IMR-90 (cell line): ENCODE data around the gene GCGR. TPM values are rescaled to one million over a fixed set of nuclear protein-coding genes. Genes with fewer than 3 reads are reported as not detected.

Source experiments
- ATAC-seq: fragments of 200-7000 bp; cut with Tn5 transposase; 2 replicates; pipeline ENCODE4 v1.9.1; 2020; ENCODE audit warnings: low read depth, mild to moderate bottlenecking, moderate library complexity
- BruUV-seq: library from RNA; stranded (reverse); fragments of 400-500 nt; replicated peaks from 2 replicates; lab custom pipeline; 2021; lab: Mats Ljungman, UMichigan
- CTCF ChIA-PET: fragments of 300-600 bp; formaldehyde crosslinking; extraction: SDS; loops from one replicate; lab custom pipeline; 2021; ENCODE audit warnings: antibody characterized with exemption; lab: Yijun Ruan, JAX
- POLR2A ChIA-PET: fragments of 300-600 bp; sonication (Branson Sonifier 250); formaldehyde crosslinking; loops from one replicate; lab custom pipeline; 2022; ENCODE audit warnings: antibody characterized with exemption; ENCODE audit not compliant: unreplicated experiment; lab: Charles Lee
- DNase-seq: peaks from one replicate; pipeline ENCODE4 v3.0.0; 2013
- H2AFZ ChIP-seq: replicated peaks from 2 replicates; pipeline ENCODE3; 2013; ENCODE audit warnings: low read length, mild to moderate bottlenecking; ENCODE audit not compliant: poor library complexity
- H2AK5ac ChIP-seq: 2 replicates; pipeline ENCODE4 v1.6.1; 2013; ENCODE audit warnings: low read depth, low read length, inconsistent platforms
- H2AK9ac ChIP-seq: replicated peaks from 2 replicates; pipeline ENCODE3; 2013; ENCODE audit warnings: mild to moderate bottlenecking, low read depth, low read length, moderate library complexity; ENCODE audit not compliant: poor library complexity
- H2BK120ac ChIP-seq: 2 replicates; pipeline ENCODE4 v1.6.1; 2013; ENCODE audit warnings: low read depth, low read length, inconsistent platforms
- H2BK15ac ChIP-seq: 3 replicates; pipeline ENCODE4 v1.6.1; 2013; ENCODE audit warnings: low read depth, low read length, inconsistent platforms
- H2BK20ac ChIP-seq: 2 replicates; pipeline ENCODE4 v1.6.1; 2013; ENCODE audit warnings: low read depth, mild to moderate bottlenecking, inconsistent platforms, low read length, moderate library complexity
- H2BK5ac ChIP-seq: 2 replicates; pipeline ENCODE4 v1.6.1; 2013; ENCODE audit warnings: mild to moderate bottlenecking, low read depth, low read length, inconsistent platforms; ENCODE audit not compliant: poor library complexity, severe bottlenecking
- H3K14ac ChIP-seq: replicated peaks from 2 replicates; pipeline ENCODE4 v1.6.1; 2013; ENCODE audit warnings: low read depth, low read length, inconsistent platforms
- H3K18ac ChIP-seq: 2 replicates; pipeline ENCODE4 v1.6.1; 2013; ENCODE audit warnings: low read depth, low read length, control low read depth
- H3K23ac ChIP-seq: 2 replicates; pipeline ENCODE4 v1.6.1; 2013; ENCODE audit warnings: low read depth, low read length, inconsistent platforms
- H3K27ac ChIP-seq: 2 replicates; pipeline ENCODE4 v1.5.1; 2013; ENCODE audit warnings: mild to moderate bottlenecking, control low read depth, low read length; ENCODE audit not compliant: insufficient read depth
- H3K27me3 ChIP-seq: 2 replicates; pipeline ENCODE4 v1.6.1; 2013; ENCODE audit warnings: low read length; ENCODE audit not compliant: control insufficient read depth, insufficient read depth
- H3K36me3 ChIP-seq: 2 replicates; pipeline ENCODE4 v1.6.1; 2013; ENCODE audit warnings: low read length, mixed read lengths; ENCODE audit not compliant: control insufficient read depth, insufficient read depth
- H3K4ac ChIP-seq: 2 replicates; pipeline ENCODE4 v1.6.1; 2013; ENCODE audit warnings: low read depth, low read length, inconsistent platforms
- H3K4me1 ChIP-seq: 2 replicates; pipeline ENCODE4 v1.6.1; 2013; ENCODE audit warnings: low read length, mixed read lengths; ENCODE audit not compliant: control insufficient read depth, insufficient read depth
- H3K4me2 ChIP-seq: 2 replicates; pipeline ENCODE4 v1.6.1; 2013; ENCODE audit warnings: low read depth, mild to moderate bottlenecking, control low read depth, low read length, moderate library complexity
- H3K4me3 ChIP-seq: 2 replicates; pipeline ENCODE4 v1.5.1; 2013; ENCODE audit warnings: low read depth, mild to moderate bottlenecking, control low read depth, low read length, moderate library complexity; ENCODE audit not compliant: insufficient read depth
- H3K56ac ChIP-seq: 2 replicates; pipeline ENCODE4 v1.6.1; 2013; ENCODE audit warnings: low read length, inconsistent platforms; ENCODE audit not compliant: insufficient read depth; ENCODE audit errors: extremely low read depth
- H3K79me1 ChIP-seq, 2 experiments: 2 replicates each; pipeline ENCODE4 v1.6.1; 2013; ENCODE audit warnings: low read length in 2 of 2, inconsistent platforms in 1 of 2, low read depth in 1 of 2
- H3K9ac ChIP-seq: 2 replicates; pipeline ENCODE4 v1.6.1; 2013; ENCODE audit warnings: low read depth, low read length, control low read depth
- H3K9me1 ChIP-seq: 2 replicates; pipeline ENCODE4 v1.6.1; 2013; ENCODE audit warnings: low read length, inconsistent platforms; ENCODE audit not compliant: insufficient read depth
- H3K9me3 ChIP-seq: 2 replicates; pipeline ENCODE4 v1.6.1; 2013; ENCODE audit warnings: low read length; ENCODE audit not compliant: control insufficient read depth, insufficient read depth
- H4K20me1 ChIP-seq: 2 replicates; pipeline ENCODE4 v1.6.1; 2013; ENCODE audit warnings: low read length, inconsistent platforms; ENCODE audit not compliant: insufficient read depth
- H4K5ac ChIP-seq: 2 replicates; pipeline ENCODE4 v1.6.1; 2013; ENCODE audit warnings: mild to moderate bottlenecking, low read depth, low read length, control low read depth
- H4K8ac ChIP-seq, 2 experiments: 2 replicates each; pipeline ENCODE4 v1.6.1; 2013; ENCODE audit warnings: low read depth in 2 of 2, low read length in 2 of 2, control low read depth in 1 of 2, inconsistent platforms in 1 of 2
- H4K91ac ChIP-seq: 2 replicates; pipeline ENCODE4 v1.6.1; 2013; ENCODE audit warnings: low read depth, low read length, inconsistent platforms; ENCODE audit not compliant: insufficient read depth
- BHLHE40 ChIP-seq: fragments of 150-350 bp; IDR thresholded peaks from 2 replicates; pipeline ENCODE4 v1.6.1; 2016; ENCODE audit warnings: mild to moderate bottlenecking, low read depth, low read length
- CEBPB ChIP-seq: IDR thresholded peaks from 2 replicates; pipeline ENCODE4 v1.6.1; 2012; ENCODE audit warnings: low read depth, low read length, improper control_type of control experiment
- FOS ChIP-seq: fragments of 150-350 bp; IDR thresholded peaks from 2 replicates; pipeline ENCODE4 v1.6.1; 2016; ENCODE audit warnings: low read depth, low read length
- MAFK ChIP-seq: IDR thresholded peaks from 2 replicates; pipeline ENCODE4 v1.6.1; 2012; ENCODE audit warnings: low read depth, low read length, improper control_type of control experiment
- MAZ ChIP-seq: IDR thresholded peaks from 2 replicates; pipeline ENCODE4 v1.6.1; 2012; ENCODE audit warnings: low read depth, mild to moderate bottlenecking, low read length, improper control_type of control experiment, moderate library complexity, borderline replicate concordance
- MXI1 ChIP-seq: IDR thresholded peaks from 2 replicates; pipeline ENCODE4 v1.6.1; 2012; ENCODE audit warnings: low read depth, mild to moderate bottlenecking, low read length, moderate library complexity, borderline replicate concordance
- POLR2A ChIP-seq: IDR thresholded peaks from 2 replicates; pipeline ENCODE4 v1.6.1; 2012; ENCODE audit warnings: mild to moderate bottlenecking, low read depth, low read length
- RAD21 ChIP-seq: IDR thresholded peaks from 2 replicates; pipeline ENCODE4 v1.6.1; 2012; ENCODE audit warnings: low read length, improper control_type of control experiment
- SMC3 ChIP-seq: fragments of 150-350 bp; IDR thresholded peaks from 2 replicates; pipeline ENCODE4 v1.6.1; 2016; ENCODE audit warnings: low read depth, mild to moderate bottlenecking, antibody characterized with exemption, low read length, moderate library complexity
- WGBS, 2 experiments: methylation state at CpG; one replicate each; pipeline versions ENCODE4 v1.1.5 to v1.1.7; 2013; ENCODE audit warnings: missing lambda C conversion rate in 2 of 2; ENCODE audit not compliant: insufficient read length in 1 of 2; ENCODE audit errors: extremely low coverage in 2 of 2; 5-methylcytosine and 5-hydroxymethylcytosine counted together
- dilution Hi-C: fragments of 300-500 bp; cut with HindIII; formaldehyde crosslinking; loops from one replicate; pipeline ENCODE4 v1.14.3; 2018; ENCODE audit warnings: low sequenced_read_pairs; ENCODE audit not compliant: unreplicated experiment
- in situ Hi-C: fragments of 300-500 bp; cut with MboI; formaldehyde crosslinking; loops from 3 replicates; pipeline ENCODE4 v1.14.3; 2019; ENCODE audit warnings: low sequenced_read_pairs, inconsistent platforms, mixed read lengths
- intact Hi-C: fragments of 100-400 bp; cut with micrococcal nuclease; formaldehyde crosslinking; loops from 2 replicates; pipeline ENCODE4 v1.10.0; 2022
- polyA plus RNA-seq, 3 experiments: library from polyadenylated mRNA; depleted of rRNA; stranded (reverse); fragments of >200 nt; gene quantifications; 2 replicates each; pipeline ENCODE4 v1.2.3, GENCODE V29; 2012; ENCODE audit warnings: low replicate concordance in 1 of 3
- total RNA-seq: library from RNA; depleted of rRNA; stranded (reverse); fragments of >200 nt; gene quantifications from 2 replicates; pipeline ENCODE4 v1.2.3, GENCODE V29; 2012; rRNA removed

The GCGR gene
- total and polyA plus RNA-seq, 2 of the 4 experiments (the other 2 are of a cell fraction), result not detected

DNA sequence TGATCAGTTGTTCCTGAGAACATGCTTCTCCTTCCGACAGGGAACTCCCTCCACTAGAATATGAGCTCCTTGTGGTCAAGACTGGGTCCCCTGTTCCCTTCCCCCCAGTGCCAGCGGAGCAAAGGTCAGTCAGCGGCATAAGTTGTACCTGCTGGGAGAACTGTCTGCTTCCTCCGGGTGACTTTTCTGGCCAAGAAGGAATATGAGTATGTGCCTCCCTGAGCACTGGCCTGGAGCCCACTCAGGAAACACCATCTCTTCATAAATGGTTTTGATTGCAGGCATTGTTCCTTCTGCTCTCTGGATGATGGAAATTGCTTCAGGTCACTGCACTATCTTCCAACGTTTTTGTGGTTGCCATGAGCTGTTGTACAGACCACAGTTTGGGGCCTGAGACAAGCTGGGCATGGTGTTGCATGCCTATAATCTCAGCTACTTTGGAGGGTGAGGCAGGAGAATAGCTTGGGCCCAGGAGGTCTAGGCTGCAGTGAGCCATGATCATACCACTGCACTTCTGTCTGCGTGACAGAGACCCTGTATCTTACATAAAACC, 59.2 kb downstream of the GCGR start:
- Histone ChIP-seq H2AK9ac (peak overlapping the region; percentile 70), H3K4me1 (peaks cover 29% of the 10 kb centered on the region), H3K9ac (no peak overlapping the region), H2AFZ (no peak overlapping the region), H2BK120ac (no peak overlapping the region), H3K14ac (no peak overlapping the region), H3K56ac (no peak overlapping the region), H3K4ac (no peak overlapping the region), H3K79me1 (peaks cover 17 to 79% of the 10 kb centered on the region in 2 experiments; a peak in 3 of 4 replicates), H2AK5ac (peak overlapping the region; percentile 30; the same call in 1 of the 2 replicates), H4K8ac (peak overlapping the region in 1 of 2 experiments; percentile 0; a peak in 1 of 4 replicates), H3K27ac (no peak overlapping the region), H4K20me1 (peaks cover 49% of the 10 kb centered on the region), H3K23ac (peak overlapping the region; percentile 24; the same call in 1 of the 2 replicates), H2BK20ac (no peak overlapping the region), H3K9me3 (no peaks in the 10 kb centered on the region), H4K91ac (no peak overlapping the region), H3K4me2 (no peak overlapping the region), H3K18ac (no peak overlapping the region), H3K36me3 (peaks cover 38% of the 10 kb centered on the region), H2BK15ac (no peak overlapping the region), H2BK5ac (no peak overlapping the region), H4K5ac (no peak overlapping the region), H3K9me1 (peaks cover 16% of the 10 kb centered on the region), H3K4me3 (no peak overlapping the region), H3K27me3 (no peaks in the 10 kb centered on the region)
- WGBS, 2 experiments, result 50% methylated on average over 1 of the region's 6 CpGs; no CpG with 5 or more reads in 1 of the 2 experiments
- ATAC-seq (no peak), DNase-seq (no peak)
- in situ Hi-C loops, result no loop called here
- no peak for TF ChIP-seq SMC3
- no peak for TF ChIP-seq CEBPB
- TF ChIP-seq RAD21, result no peak
- no peak for TF ChIP-seq MXI1
- no peak for TF ChIP-seq FOS
- no peak for TF ChIP-seq POLR2A
- TF ChIP-seq MAZ, result no peak
- no peak for TF ChIP-seq BHLHE40
- TF ChIP-seq MAFK, result no peak
- dilution Hi-C loops, result no loop called here
- ChIA-PET POLR2A (no interaction called here), CTCF (no interaction called here)
- intact Hi-C loops, result no loop called here
- TSS peak; percentile 35 for BruUV-seq

Other genes starting within 250 kb of the GCGR start
- 66.1 and 70.4 TPM in 2 replicates for gene NPLOC4, start 167.0 kb upstream of the GCGR start, total RNA-seq
- gene NPLOC4, start 167.0 kb upstream of the GCGR start, polyA plus RNA-seq (2012; rRNA removed), result 74.9 and 78.3 TPM in 2 replicates
- gene TSPAN10, start 167.0 kb upstream of the GCGR start, total RNA-seq, result 1.1 and 1.4 TPM in 2 replicates
- gene TSPAN10, start 167.0 kb upstream of the GCGR start, polyA plus RNA-seq (2012; rRNA removed), result 4.5 and 5.3 TPM in 2 replicates
- gene PDE6G, start 147.6 kb upstream of the GCGR start, total RNA-seq, result not detected in 2 replicates
- gene PDE6G, start 147.6 kb upstream of the GCGR start, polyA plus RNA-seq (2012; rRNA removed), result 1.3 and 2.7 TPM in 2 replicates
- gene OXLD1, start 137.5 kb upstream of the GCGR start, total RNA-seq, result 9.9 and 10.3 TPM in 2 replicates
- gene OXLD1, start 137.5 kb upstream of the GCGR start, polyA plus RNA-seq (2012; rRNA removed), result 22.3 and 26.4 TPM in 2 replicates
- gene CCDC137, start 137.4 kb upstream of the GCGR start, total RNA-seq, result 7.5 and 9.2 TPM in 2 replicates
- gene CCDC137, start 137.4 kb upstream of the GCGR start, polyA plus RNA-seq (2012; rRNA removed), result 18.4 and 23.2 TPM in 2 replicates
- 42.8 and 51.1 TPM in 2 replicates for gene ARL16, start 120.4 kb upstream of the GCGR start, total RNA-seq
- 77.9 and 83.1 TPM in 2 replicates for gene ARL16, start 120.4 kb upstream of the GCGR start, polyA plus RNA-seq (2012; rRNA removed)
- 49.4 and 52.5 TPM in 2 replicates for gene HGS, start 120.1 kb upstream of the GCGR start, total RNA-seq
- 137 and 169 TPM in 2 replicates for gene HGS, start 120.1 kb upstream of the GCGR start, polyA plus RNA-seq (2012; rRNA removed)
- gene MRPL12, start 100.8 kb upstream of the GCGR start, total RNA-seq, result 17.2 and 17.5 TPM in 2 replicates
- 111 and 127 TPM in 2 replicates for gene MRPL12, start 100.8 kb upstream of the GCGR start, polyA plus RNA-seq (2012; rRNA removed)
- gene SLC25A10, start 91.9 kb upstream of the GCGR start, total RNA-seq, result 12.2 and 14.9 TPM in 2 replicates
- 19.0 and 20.2 TPM in 2 replicates for gene SLC25A10, start 91.9 kb upstream of the GCGR start, polyA plus RNA-seq (2012; rRNA removed)
- gene MCRIP1, start 29.1 kb downstream of the GCGR start, total RNA-seq, result 56.5 and 58.9 TPM in 2 replicates
- 164 and 196 TPM in 2 replicates for gene MCRIP1, start 29.1 kb downstream of the GCGR start, polyA plus RNA-seq (2012; rRNA removed)
- gene PPP1R27, start 30.9 kb downstream of the GCGR start, total RNA-seq, result not detected in 2 replicates
- 0.20 and 0.21 TPM in 2 replicates for gene PPP1R27, start 30.9 kb downstream of the GCGR start, polyA plus RNA-seq (2012; rRNA removed)
- gene P4HB, start 56.4 kb downstream of the GCGR start, total RNA-seq, result 917 and 932 TPM in 2 replicates
- 530 and 599 TPM in 2 replicates for gene P4HB, start 56.4 kb downstream of the GCGR start, polyA plus RNA-seq (2012; rRNA removed)
- 62.7 and 77.2 TPM in 2 replicates for gene ARHGDIA, start 67.2 kb downstream of the GCGR start, total RNA-seq
- 324 and 362 TPM in 2 replicates for gene ARHGDIA, start 67.2 kb downstream of the GCGR start, polyA plus RNA-seq (2012; rRNA removed)
- gene ALYREF, start 87.4 kb downstream of the GCGR start, total RNA-seq, result 144 and 159 TPM in 2 replicates
- gene ALYREF, start 87.4 kb downstream of the GCGR start, polyA plus RNA-seq (2012; rRNA removed), result 88.6 and 112 TPM in 2 replicates
- 183 and 242 TPM in 2 replicates for gene ANAPC11, start 87.6 kb downstream of the GCGR start, total RNA-seq
- 387 and 508 TPM in 2 replicates for gene ANAPC11, start 87.6 kb downstream of the GCGR start, polyA plus RNA-seq (2012; rRNA removed)
- gene NPB, start 98.1 kb downstream of the GCGR start, total RNA-seq, result under 0.01 TPM in 1 of 2 replicates, not detected in the other
- 0.51 and 1.2 TPM in 2 replicates for gene NPB, start 98.1 kb downstream of the GCGR start, polyA plus RNA-seq (2012; rRNA removed)
- gene PCYT2, start 107.2 kb downstream of the GCGR start, total RNA-seq, result 31.9 and 37.3 TPM in 2 replicates
- gene PCYT2, start 107.2 kb downstream of the GCGR start, polyA plus RNA-seq (2012; rRNA removed), result 38.5 and 43.0 TPM in 2 replicates
- gene SIRT7, start 114.0 kb downstream of the GCGR start, total RNA-seq, result 13.9 and 14.5 TPM in 2 replicates
- gene SIRT7, start 114.0 kb downstream of the GCGR start, polyA plus RNA-seq (2012; rRNA removed), result 19.8 and 20.5 TPM in 2 replicates
- gene MAFG, start 123.6 kb downstream of the GCGR start, total RNA-seq, result 6.1 and 6.4 TPM in 2 replicates
- gene MAFG, start 123.6 kb downstream of the GCGR start, polyA plus RNA-seq (2012; rRNA removed), result 14.3 and 15.4 TPM in 2 replicates
- 95.0 and 115 TPM in 2 replicates for gene PYCR1, start 133.2 kb downstream of the GCGR start, total RNA-seq
- 177 and 181 TPM in 2 replicates for gene PYCR1, start 133.2 kb downstream of the GCGR start, polyA plus RNA-seq (2012; rRNA removed)
- not detected in 2 replicates for gene MYADML2, start 143.1 kb downstream of the GCGR start, total RNA-seq
- gene MYADML2, start 143.1 kb downstream of the GCGR start, polyA plus RNA-seq (2012; rRNA removed), result not detected in 2 replicates
- not detected in 2 replicates for gene NOTUM, start 157.0 kb downstream of the GCGR start, total RNA-seq
- gene NOTUM, start 157.0 kb downstream of the GCGR start, polyA plus RNA-seq (2012; rRNA removed), result 0.05 and 0.06 TPM in 2 replicates
- 7.2 and 8.3 TPM in 2 replicates for gene ASPSCR1, start 173.5 kb downstream of the GCGR start, total RNA-seq
- 17.2 and 26.0 TPM in 2 replicates for gene ASPSCR1, start 173.5 kb downstream of the GCGR start, polyA plus RNA-seq (2012; rRNA removed)
- gene CENPX, start 218.7 kb downstream of the GCGR start, total RNA-seq, result 44.8 and 45.3 TPM in 2 replicates
- gene CENPX, start 218.7 kb downstream of the GCGR start, polyA plus RNA-seq (2012; rRNA removed), result 86.8 and 100 TPM in 2 replicates
- gene LRRC45, start 219.2 kb downstream of the GCGR start, total RNA-seq, result 7.2 and 7.8 TPM in 2 replicates
- gene LRRC45, start 219.2 kb downstream of the GCGR start, polyA plus RNA-seq (2012; rRNA removed), result 10.2 and 10.9 TPM in 2 replicates
- 5.7 and 7.2 TPM in 2 replicates for gene RAC3, start 227.5 kb downstream of the GCGR start, total RNA-seq
- gene RAC3, start 227.5 kb downstream of the GCGR start, polyA plus RNA-seq (2012; rRNA removed), result 23.4 and 32.0 TPM in 2 replicates
- 36.6 and 36.9 TPM in 2 replicates for gene DCXR, start 233.5 kb downstream of the GCGR start, total RNA-seq
- gene DCXR, start 233.5 kb downstream of the GCGR start, polyA plus RNA-seq (2012; rRNA removed), result 129 and 139 TPM in 2 replicates
- gene RFNG, start 247.7 kb downstream of the GCGR start, total RNA-seq, result 6.8 and 8.6 TPM in 2 replicates
- gene RFNG, start 247.7 kb downstream of the GCGR start, polyA plus RNA-seq (2012; rRNA removed), result 47.3 and 51.1 TPM in 2 replicates
- gene GPS1, start 247.7 kb downstream of the GCGR start, total RNA-seq, result 177 and 181 TPM in 2 replicates
- 157 and 168 TPM in 2 replicates for gene GPS1, start 247.7 kb downstream of the GCGR start, polyA plus RNA-seq (2012; rRNA removed)